Islet precursor cell (in vitro differentiated cells): ENCODE data around the gene DGKI.
A peak's percentile ranks its signal among the peaks of the same experiment; 100 is the strongest.
"Not testable (repeated sequence)": the region's sequence is repeated elsewhere in the genome, so short reads cannot be mapped to it uniquely, and the experiment has no call there.

ENCODE experiments used
- DNase-seq: peaks from one replicate; pipeline ENCODE4 v3.0.0-alpha.2; 2018

Gene DGKI

GRCh38 chr7:137728426-137728825 lies 118.3 kb downstream of the DGKI start:
- DNase-seq = no peak

GRCh38 chr7:137727413-137727812 lies 119.4 kb downstream of the DGKI start:
- DNase-seq = no peak

GRCh38 chr7:137718355-137718754 lies 128.4 kb downstream of the DGKI start:
- DNase-seq = no peak

- DNase-seq = peak; percentile 66
These were observed 128.9 kb downstream of the DGKI start for GRCh38 chr7:137717811-137718271.

- DNase-seq = no peak
These were observed 129.7 kb downstream of the DGKI start for GRCh38 chr7:137717045-137717444.

GRCh38 chr7:137716061-137716460 lies 130.7 kb downstream of the DGKI start:
- DNase-seq = no peak

GRCh38 chr7:137715533-137715932 lies 131.2 kb downstream of the DGKI start:
- no peak for DNase-seq

- DNase-seq = no peak
These were observed 131.7 kb downstream of the DGKI start for GRCh38 chr7:137715121-137715520.

GRCh38 chr7:137706330-137706729 lies 140.4 kb downstream of the DGKI start:
- DNase-seq = not testable (repeated sequence)

- no peak for DNase-seq
These were observed 142.1 kb downstream of the DGKI start for GRCh38 chr7:137704723-137705122.

GRCh38 chr7:137703291-137704010 lies 143.3 kb downstream of the DGKI start:
- DNase-seq = no peak

GRCh38 chr7:137696988-137697387 lies 149.8 kb downstream of the DGKI start:
- no peak for DNase-seq

- DNase-seq = no peak
These were observed 150.4 kb downstream of the DGKI start for GRCh38 chr7:137696376-137696775.

GRCh38 chr7:137695942-137696341 lies 150.8 kb downstream of the DGKI start:
- no peak for DNase-seq

- no peak for DNase-seq
These were observed 151.3 kb downstream of the DGKI start for GRCh38 chr7:137695494-137695893.

GRCh38 chr7:137694405-137694804 lies 152.4 kb downstream of the DGKI start:
- no peak for DNase-seq

GRCh38 chr7:137692399-137692798 lies 154.4 kb downstream of the DGKI start:
- no peak for DNase-seq

- no peak for DNase-seq
These were observed 155.2 kb downstream of the DGKI start for GRCh38 chr7:137691566-137691965.

GRCh38 chr7:137690635-137691034 lies 156.1 kb downstream of the DGKI start:
- DNase-seq = no peak

- no peak for DNase-seq
These were observed 157.0 kb downstream of the DGKI start for GRCh38 chr7:137689761-137690160.

- DNase-seq = no peak
These were observed 159.1 kb downstream of the DGKI start for GRCh38 chr7:137687556-137688265.

GRCh38 chr7:137685433-137686164 lies 161.2 kb downstream of the DGKI start:
- no peak for DNase-seq

- no peak for DNase-seq
These were observed 162.0 kb downstream of the DGKI start for GRCh38 chr7:137684776-137685175.

- no peak for DNase-seq
These were observed 162.5 kb downstream of the DGKI start for GRCh38 chr7:137684316-137684715.
